ENCODE measurements around the gene C1orf174.

Gene C1orf174

DNA sequence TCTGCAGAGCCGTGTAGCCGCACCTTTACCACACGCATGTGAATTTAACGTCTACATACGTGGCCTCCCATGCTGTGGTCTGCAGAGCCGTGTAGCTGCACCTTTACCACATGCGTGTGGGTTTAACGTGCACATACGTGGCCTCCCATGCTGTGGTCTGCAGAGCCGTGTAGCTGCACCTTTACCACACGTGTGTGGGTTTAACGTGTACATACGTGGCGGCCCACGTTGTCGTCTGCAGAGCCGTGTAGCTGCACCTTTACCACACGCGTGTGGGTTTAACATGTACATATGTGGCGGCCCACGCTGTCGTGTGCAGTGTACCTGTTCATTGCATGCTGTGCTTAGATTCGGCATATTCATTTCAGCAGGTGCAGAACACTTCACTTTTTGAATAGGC is 25.3 kb downstream of the C1orf174 start:
- no peak for DNase-seq (ENCODE audit: low read depth)
- TF ChIP-seq, protein P1, sequence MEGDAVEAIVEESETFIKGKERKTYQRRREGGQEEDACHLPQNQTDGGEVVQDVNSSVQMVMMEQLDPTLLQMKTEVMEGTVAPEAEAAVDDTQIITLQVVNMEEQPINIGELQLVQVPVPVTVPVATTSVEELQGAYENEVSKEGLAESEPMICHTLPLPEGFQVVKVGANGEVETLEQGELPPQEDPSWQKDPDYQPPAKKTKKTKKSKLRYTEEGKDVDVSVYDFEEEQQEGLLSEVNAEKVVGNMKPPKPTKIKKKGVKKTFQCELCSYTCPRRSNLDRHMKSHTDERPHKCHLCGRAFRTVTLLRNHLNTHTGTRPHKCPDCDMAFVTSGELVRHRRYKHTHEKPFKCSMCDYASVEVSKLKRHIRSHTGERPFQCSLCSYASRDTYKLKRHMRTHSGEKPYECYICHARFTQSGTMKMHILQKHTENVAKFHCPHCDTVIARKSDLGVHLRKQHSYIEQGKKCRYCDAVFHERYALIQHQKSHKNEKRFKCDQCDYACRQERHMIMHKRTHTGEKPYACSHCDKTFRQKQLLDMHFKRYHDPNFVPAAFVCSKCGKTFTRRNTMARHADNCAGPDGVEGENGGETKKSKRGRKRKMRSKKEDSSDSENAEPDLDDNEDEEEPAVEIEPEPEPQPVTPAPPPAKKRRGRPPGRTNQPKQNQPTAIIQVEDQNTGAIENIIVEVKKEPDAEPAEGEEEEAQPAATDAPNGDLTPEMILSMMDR (IDR thresholded peaks at IDR 0.05; ENCODE audit: insufficient read depth, low read depth, low read length, missing control alignments) = no peak
- H3K4me3 ChIP-seq (ENCODE audit: low read depth, low read length) = no peak overlapping the region

DNA sequence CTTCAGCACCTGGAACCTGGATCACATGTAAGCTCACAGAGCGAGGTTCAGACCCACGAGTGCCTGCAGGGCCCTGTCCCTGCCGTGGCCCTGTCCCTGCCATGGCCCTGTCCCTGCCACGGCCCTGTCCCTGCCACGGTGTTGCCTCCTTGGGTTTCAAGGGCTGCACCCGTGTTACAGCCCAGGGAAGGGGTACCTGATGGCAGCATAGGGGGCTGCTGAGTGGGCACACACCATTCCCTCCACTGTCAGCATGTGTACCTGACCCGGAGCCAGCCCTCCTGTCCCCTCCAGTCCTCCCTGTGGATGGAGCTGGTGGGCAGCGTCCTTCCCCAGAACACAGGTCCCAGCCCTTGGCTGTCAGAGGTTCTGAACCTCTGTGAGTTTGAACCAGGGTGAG is 27.5 kb downstream of the C1orf174 start:
- no peak overlapping the region for H3K4me3 ChIP-seq (ENCODE audit: low read depth, low read length)
- TF ChIP-seq, protein P1 (IDR thresholded peaks at IDR 0.05; ENCODE audit: insufficient read depth, low read depth, low read length, missing control alignments) = no peak
- DNase-seq (ENCODE audit: low read depth) = no peak

DNA sequence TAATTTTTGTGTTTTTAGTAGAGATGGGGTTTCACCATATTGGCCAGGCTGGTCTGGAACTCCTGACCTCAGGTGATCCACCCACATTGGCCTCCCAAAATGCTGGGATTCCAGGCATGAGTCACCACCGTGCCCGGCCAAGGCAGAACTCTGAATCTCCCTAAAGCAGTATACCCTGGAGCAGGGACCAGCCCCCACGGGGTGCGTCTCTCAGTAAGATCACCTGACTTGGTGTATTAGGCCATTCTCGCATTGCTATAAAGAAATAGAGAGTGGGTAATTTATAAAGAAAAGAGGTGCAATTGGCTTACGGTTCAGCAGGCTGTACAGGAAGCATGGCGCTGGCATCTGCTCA is 28.6 kb downstream of the C1orf174 start:
- TF ChIP-seq, protein P1 (IDR thresholded peaks at IDR 0.05; ENCODE audit: insufficient read depth, low read depth, low read length, missing control alignments) = no peak
- DNase-seq (ENCODE audit: low read depth) = no peak
- no peak overlapping the region for H3K4me3 ChIP-seq (ENCODE audit: low read depth, low read length)

DNA sequence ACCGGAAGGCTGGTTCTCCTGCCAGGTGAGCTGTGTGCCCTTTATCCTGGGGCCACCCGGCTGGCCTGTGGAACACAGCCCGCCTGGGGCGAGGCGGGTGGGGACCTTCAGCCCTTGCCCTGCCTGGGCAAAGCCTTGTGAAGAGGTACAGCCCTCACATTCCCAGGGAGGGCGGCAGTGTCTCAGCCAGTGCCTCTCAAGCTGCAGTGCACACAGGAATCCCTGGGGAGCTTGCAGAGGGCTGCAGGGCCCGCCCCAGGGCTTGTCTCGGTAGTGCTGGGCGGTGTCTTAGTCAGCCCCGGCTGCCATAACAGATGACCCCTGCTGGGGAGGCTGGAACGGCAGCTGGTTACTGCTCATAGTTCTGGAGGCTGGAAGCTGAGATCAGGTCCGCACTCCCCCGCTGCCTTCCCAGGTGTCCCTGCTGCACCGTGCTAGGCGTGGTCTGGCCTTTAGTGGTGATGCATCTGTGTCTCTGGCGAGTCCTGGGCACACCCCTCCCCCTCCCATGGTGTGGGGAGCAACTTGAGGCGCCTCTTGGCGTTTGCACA is 30.2 kb downstream of the C1orf174 start:
- TF ChIP-seq, protein P1 (IDR thresholded peaks at IDR 0.05; ENCODE audit: insufficient read depth, low read depth, low read length, missing control alignments) = no peak
- peak; percentile 18 for DNase-seq (ENCODE audit: low read depth)
- no peak overlapping the region for H3K4me3 ChIP-seq (ENCODE audit: low read depth, low read length)

DNA sequence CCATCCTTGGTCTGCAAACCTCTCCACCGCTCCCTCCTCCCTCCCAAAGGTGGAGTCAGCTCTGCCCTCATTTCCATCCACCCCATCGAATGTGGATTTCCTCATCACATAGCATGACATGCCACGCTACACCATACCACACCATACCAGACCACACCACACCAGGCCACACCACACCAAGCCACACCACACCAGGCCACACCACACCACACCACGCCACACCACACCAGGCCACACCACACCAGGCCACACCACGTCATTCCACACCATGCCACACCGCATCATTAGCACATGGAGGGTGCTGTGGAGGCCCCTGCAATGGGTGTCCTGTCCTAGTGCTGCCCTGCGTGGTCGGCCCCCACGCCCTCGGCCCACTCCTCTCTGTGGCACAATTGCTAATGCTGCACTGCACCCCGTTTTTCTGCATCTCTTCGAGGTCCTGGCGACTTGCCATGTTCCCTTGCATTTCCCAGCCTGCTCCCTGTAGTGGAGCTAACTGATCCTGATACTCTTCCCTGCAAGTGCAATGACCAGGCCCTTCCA is 31.5 kb downstream of the C1orf174 start:
- DNase-seq (ENCODE audit: low read depth) = no peak
- TF ChIP-seq, protein P1 (IDR thresholded peaks at IDR 0.05; ENCODE audit: insufficient read depth, low read depth, low read length, missing control alignments) = no peak
- no peak overlapping the region for H3K4me3 ChIP-seq (ENCODE audit: low read depth, low read length)

DNA sequence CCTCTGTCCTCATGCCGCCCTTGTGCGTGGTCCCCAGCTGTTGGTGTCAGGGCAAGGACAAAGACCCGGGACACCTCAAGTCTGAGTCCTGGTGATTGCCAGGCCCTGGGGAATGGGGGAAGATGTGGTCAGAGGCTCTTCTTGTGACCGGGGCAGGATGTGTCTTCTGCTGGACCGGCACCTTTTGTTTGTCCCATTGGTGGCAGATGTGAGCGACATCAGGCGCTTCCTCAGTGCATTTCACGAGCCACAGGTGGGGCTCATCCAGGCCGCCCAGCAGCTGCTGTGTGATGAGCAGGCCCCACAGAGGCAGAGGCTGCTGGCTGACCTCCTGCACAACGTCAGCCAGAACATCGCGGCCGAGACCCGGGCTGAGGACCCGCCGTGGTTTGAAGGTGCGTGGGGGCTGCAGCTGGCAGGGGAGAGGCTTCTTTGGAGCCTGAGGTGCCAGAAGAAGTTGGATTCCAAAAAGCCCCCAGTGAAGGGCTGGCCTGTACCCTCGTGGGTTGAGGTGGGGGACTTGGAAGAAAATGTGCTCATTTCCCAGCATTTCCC is 34.4 kb downstream of the C1orf174 start:
- TF ChIP-seq, protein P1 (IDR thresholded peaks at IDR 0.05; ENCODE audit: insufficient read depth, low read depth, low read length, missing control alignments) = no peak
- DNase-seq (ENCODE audit: low read depth) = no peak
- no peak overlapping the region for H3K4me3 ChIP-seq (ENCODE audit: low read depth, low read length)

DNA sequence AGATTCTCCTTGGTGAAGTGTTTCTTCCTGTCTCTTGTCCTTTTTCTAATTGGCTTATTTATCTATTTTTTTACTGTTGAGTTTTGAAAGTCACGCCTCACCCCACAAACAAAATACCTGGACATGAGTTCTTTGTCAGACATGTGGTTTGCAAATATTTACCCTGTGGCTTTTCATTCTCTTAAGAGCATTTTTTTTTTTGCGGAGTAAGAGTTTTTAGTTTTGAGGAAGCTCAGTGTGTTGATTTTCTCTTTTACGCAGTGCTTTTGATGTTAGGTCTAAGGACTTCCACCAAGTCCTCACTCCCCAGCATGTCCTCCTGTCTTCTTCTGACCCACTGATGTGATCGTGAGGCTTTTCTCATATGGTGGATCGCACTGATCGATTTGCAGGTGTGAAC is 35.2 kb downstream of the C1orf174 start:
- TF ChIP-seq, protein P1 (IDR thresholded peaks at IDR 0.05; ENCODE audit: insufficient read depth, low read depth, low read length, missing control alignments) = no peak
- H3K4me3 ChIP-seq (ENCODE audit: low read depth, low read length) = no peak overlapping the region
- no peak for DNase-seq (ENCODE audit: low read depth)
